MCF 10A (cell line): Measurements from ENCODE around the gene ZDHHC4. TPM values are rescaled to one million over a fixed set of nuclear protein-coding genes. Genes with fewer than 3 reads are reported as not detected.

ENCODE experiments used
- Bru-seq: library from RNA; stranded (reverse); fragments of 400-500 nt; gene quantifications from one replicate; lab custom pipeline; 2021; lab: Mats Ljungman, UMichigan
- BruChase-seq, 2 experiments: library from RNA; stranded (reverse); fragments of 400-500 nt; gene quantifications; one replicate each; lab custom pipeline; 2021; lab: Mats Ljungman, UMichigan
- BruUV-seq: library from RNA; stranded (reverse); fragments of 400-500 nt; replicated peaks from 2 replicates; lab custom pipeline; 2021; lab: Mats Ljungman, UMichigan
- CTCF ChIA-PET: fragments of 300-600 bp; sonication (Branson Sonifier 250); formaldehyde crosslinking; extraction: SDS; loops from one replicate; lab custom pipeline; 2021; ENCODE audit warnings: antibody characterized with exemption, inconsistent platforms; lab: Yijun Ruan, JAX
- POLR2A ChIA-PET: fragments of 300-600, 350-650 bp; sonication (Branson Sonifier 250); formaldehyde crosslinking; extraction: SDS; loops from one replicate; lab custom pipeline; 2020; ENCODE audit warnings: antibody characterized with exemption, inconsistent platforms; lab: Yijun Ruan, JAX
- DNase-seq: peaks from one replicate; pipeline ENCODE4 v3.0.0-alpha.2; 2018; ENCODE audit not compliant: unreplicated experiment
- H3K27ac Mint-ChIP-seq: one replicate; pipeline ENCODE4 v1.8.0; 2022; ENCODE audit warnings: mild to moderate bottlenecking, low read depth, mixed read lengths; ENCODE audit not compliant: unreplicated experiment
- H3K27me3 Mint-ChIP-seq: one replicate; pipeline ENCODE4 v1.8.0; 2022; ENCODE audit warnings: mixed read lengths; ENCODE audit not compliant: insufficient read depth, unreplicated experiment
- H3K36me3 Mint-ChIP-seq: one replicate; pipeline ENCODE4 v1.8.0; 2022; ENCODE audit warnings: mild to moderate bottlenecking, moderate library complexity, mixed read lengths; ENCODE audit not compliant: insufficient read depth, unreplicated experiment
- H3K4me1 Mint-ChIP-seq: one replicate; pipeline ENCODE4 v1.8.0; 2022; ENCODE audit warnings: mixed read lengths; ENCODE audit not compliant: insufficient read depth, unreplicated experiment
- H3K4me3 Mint-ChIP-seq: one replicate; pipeline ENCODE4 v1.8.0; 2022; ENCODE audit warnings: mild to moderate bottlenecking, moderate library complexity, mixed read lengths; ENCODE audit not compliant: unreplicated experiment
- H3K9me3 Mint-ChIP-seq: one replicate; pipeline ENCODE4 v1.8.0; 2022; ENCODE audit warnings: mixed read lengths; ENCODE audit not compliant: unreplicated experiment
- CTCF ChIP-seq: fragments of 200-600 bp; IDR thresholded peaks from one replicate; pipeline ENCODE4 v1.8.0; 2022; ENCODE audit warnings: antibody characterized with exemption, mild to moderate bottlenecking; ENCODE audit not compliant: unreplicated experiment
- intact Hi-C: fragments of 100-400 bp; cut with micrococcal nuclease; formaldehyde crosslinking; loops from 2 replicates; pipeline ENCODE4 v1.14.1; 2022
- long read RNA-seq: library from polyadenylated mRNA; stranded (forward); transcript quantifications from one replicate; pipeline ENCODE4 v2.0.0, GENCODE V29; 2022
- total RNA-seq: library from RNA; stranded (reverse); gene quantifications from 2 replicates; pipeline ENCODE4 v1.2.3, GENCODE V29; 2022

The ZDHHC4 gene
- total RNA-seq (41.8 and 45.6 TPM in 2 replicates), Bru-seq, nascent RNA (percentile 68 among the genes with signal in this experiment), BruChase-seq, experiment 1, labeled RNA remaining after a 6-hour chase (percentile 72 among the genes with signal in this experiment), BruChase-seq, experiment 2, labeled RNA remaining after a 2-hour chase (percentile 64 among the genes with signal in this experiment)
- long read RNA-seq, transcript ZDHHC4-206 (8 exons, 1,348 nt) = minor isoform, 5 of 56 reads
- long read RNA-seq, transcript ZDHHC4-203 (9 exons, 1,461 nt) = major isoform, 15 of 56 reads
- long read RNA-seq, transcript ZDHHC4-201 (8 exons, 1,259 nt) = minor isoform, 14 of 56 reads
- long read RNA-seq, transcript ZDHHC4-205 (8 exons, 1,552 nt) = minor isoform, 8 of 56 reads
- long read RNA-seq, partial matches to known transcripts = 0 of 56 reads
- long read RNA-seq, other reads (novel, unspliced or antisense) = 11 of 56 reads

DNA sequence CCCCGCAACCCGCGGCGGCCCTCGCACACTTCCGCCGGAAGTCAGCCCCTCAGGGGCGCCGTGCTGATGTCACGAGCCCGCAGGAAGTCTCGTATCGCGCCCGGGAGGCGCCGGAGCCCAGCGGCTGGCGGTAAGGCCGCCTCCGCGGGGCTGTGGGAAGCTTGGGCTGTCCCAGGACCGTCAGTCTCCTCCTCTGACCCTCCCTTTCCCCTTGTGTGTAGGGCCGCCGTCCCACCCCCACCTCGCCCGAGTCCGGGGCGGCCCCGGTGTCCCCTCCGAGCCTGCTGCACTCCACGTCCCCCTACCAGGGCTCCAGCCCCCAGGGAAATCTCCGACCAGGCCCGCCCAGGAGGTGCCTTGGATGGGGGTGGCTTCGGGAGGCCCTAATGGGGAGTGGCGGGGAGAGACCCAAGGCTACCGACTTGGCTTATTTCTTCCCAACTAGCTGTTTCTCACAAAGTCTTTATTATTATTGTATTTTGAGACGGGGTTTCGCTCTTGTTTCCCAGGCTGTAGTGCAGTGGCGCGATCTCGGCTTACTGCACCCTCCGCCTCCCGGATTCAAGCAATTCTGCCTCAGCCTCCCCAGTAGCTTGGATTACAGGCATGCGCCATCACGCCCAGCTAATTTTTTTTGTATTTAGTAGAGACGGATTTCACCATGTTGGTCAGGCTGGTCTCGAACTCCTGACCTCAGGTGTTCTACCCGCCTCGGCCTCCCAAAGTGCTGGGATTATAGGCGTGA, at the start of gene ZDHHC4:
TSS of gene ZDHHC4 (plus strand) at position 86 of the 745 bp plus-strand sequence. CDS start 3,108 bp downstream, outside the sequence.
- peak within 1 kb of the TSS; percentile 85 for H3K4me3 Mint-ChIP-seq
- H3K9me3 Mint-ChIP-seq = no peaks in the 10 kb centered on the region
- TF ChIP-seq CTCF = no peak
- intact Hi-C loops = no loop called here
- TSS peak; percentile 36 for BruUV-seq
- POLR2A ChIA-PET = interaction anchor here (0.7 to 1.2 kb wide), 2 partner anchors 11 to 12 kb away, joined by 4 read pairs; partner anchors contain the start of gene INTS15
- CTCF ChIA-PET = interaction anchor here (0.6 to 1.8 kb wide), 5 partner anchors 13 to 797 kb away, joined by 3 to 15 read pairs (median 4); partner anchors contain the start of gene INTS15
- peak; percentile 80 for DNase-seq
- H3K36me3 Mint-ChIP-seq = peaks cover 23% of the 10 kb centered on the region
- peak within 1 kb of the TSS; percentile 95 for H3K27ac Mint-ChIP-seq
- no peaks in the 10 kb centered on the region for H3K27me3 Mint-ChIP-seq
- peaks cover 10% of the 10 kb centered on the region for H3K4me1 Mint-ChIP-seq

GRCh38 chr7:6528401-6529130, 48.7 kb upstream of the ZDHHC4 start:
- no peak overlapping the region for H3K27ac Mint-ChIP-seq
- peaks cover 45% of the 10 kb centered on the region for H3K27me3 Mint-ChIP-seq
- TF ChIP-seq CTCF = no peak
- no peak for DNase-seq
- POLR2A ChIA-PET = no interaction called here
- H3K4me1 Mint-ChIP-seq = no peaks in the 10 kb centered on the region
- no peak overlapping the region for H3K4me3 Mint-ChIP-seq
- no TSS peak for BruUV-seq
- CTCF ChIA-PET = interaction anchor here (0.5 to 0.8 kb wide), 4 partner anchors 14 to 837 kb away, joined by 3 to 4 read pairs (median 3); no protein-coding TSS in a partner anchor
- H3K9me3 Mint-ChIP-seq = no peaks in the 10 kb centered on the region
- intact Hi-C loops = no loop called here
- H3K36me3 Mint-ChIP-seq = no peaks in the 10 kb centered on the region

- TF ChIP-seq CTCF = no peak
- Mint-ChIP-seq H3K4me3 (no peak overlapping the region), H3K4me1 (no peaks in the 10 kb centered on the region), H3K27me3 (peaks cover 45% of the 10 kb centered on the region), H3K36me3 (no peaks in the 10 kb centered on the region), H3K27ac (no peak overlapping the region), H3K9me3 (no peaks in the 10 kb centered on the region)
- intact Hi-C loops = no loop called here
- ChIA-PET CTCF (no interaction called here), POLR2A (no interaction called here)
- no TSS peak for BruUV-seq
- DNase-seq = no peak
Observed at GRCh38 chr7:6529643-6530042, 47.6 kb upstream of the ZDHHC4 start.
